ENCODE measurements around the gene RETN.

DNA sequence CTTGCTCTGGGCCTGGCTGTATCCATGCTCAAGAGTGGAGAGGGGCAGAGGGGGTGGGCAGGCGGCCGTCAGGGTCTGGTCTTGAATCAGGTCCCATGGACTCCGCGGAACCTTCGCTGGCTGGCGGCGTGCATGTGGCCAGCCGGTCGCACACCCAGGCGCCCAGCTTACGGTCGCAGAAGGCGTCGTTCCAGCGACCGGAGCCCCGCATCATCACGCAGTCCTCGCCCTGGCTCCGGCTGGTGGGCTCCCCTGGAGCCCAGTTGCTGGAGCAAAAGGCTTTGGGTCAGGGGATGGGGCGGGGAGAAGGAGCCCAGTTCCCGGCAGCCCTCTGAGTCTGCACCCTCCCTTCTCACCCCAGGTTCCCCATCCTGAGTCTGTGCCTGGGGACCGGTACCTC, 20.3 kb downstream of the RETN start:
- TF ChIP-seq, protein P1, sequence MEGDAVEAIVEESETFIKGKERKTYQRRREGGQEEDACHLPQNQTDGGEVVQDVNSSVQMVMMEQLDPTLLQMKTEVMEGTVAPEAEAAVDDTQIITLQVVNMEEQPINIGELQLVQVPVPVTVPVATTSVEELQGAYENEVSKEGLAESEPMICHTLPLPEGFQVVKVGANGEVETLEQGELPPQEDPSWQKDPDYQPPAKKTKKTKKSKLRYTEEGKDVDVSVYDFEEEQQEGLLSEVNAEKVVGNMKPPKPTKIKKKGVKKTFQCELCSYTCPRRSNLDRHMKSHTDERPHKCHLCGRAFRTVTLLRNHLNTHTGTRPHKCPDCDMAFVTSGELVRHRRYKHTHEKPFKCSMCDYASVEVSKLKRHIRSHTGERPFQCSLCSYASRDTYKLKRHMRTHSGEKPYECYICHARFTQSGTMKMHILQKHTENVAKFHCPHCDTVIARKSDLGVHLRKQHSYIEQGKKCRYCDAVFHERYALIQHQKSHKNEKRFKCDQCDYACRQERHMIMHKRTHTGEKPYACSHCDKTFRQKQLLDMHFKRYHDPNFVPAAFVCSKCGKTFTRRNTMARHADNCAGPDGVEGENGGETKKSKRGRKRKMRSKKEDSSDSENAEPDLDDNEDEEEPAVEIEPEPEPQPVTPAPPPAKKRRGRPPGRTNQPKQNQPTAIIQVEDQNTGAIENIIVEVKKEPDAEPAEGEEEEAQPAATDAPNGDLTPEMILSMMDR (IDR thresholded peaks at IDR 0.05; ENCODE audit: low read length): no peak
- no peak for TF ChIP-seq EZH2 (optimal IDR thresholded peaks at IDR 0.05; ENCODE audit: low read depth, low read length)
- no peak for TF ChIP-seq EZH2phosphoT487 (IDR thresholded peaks at IDR 0.05; ENCODE audit: low read length)

Measured in MM.1S (cell line).